A673 (cell line): ENCODE results near the gene AKIRIN1.
"Not testable (repeated sequence)": the region's sequence is repeated elsewhere in the genome, so short reads cannot be mapped to it uniquely, and the experiment has no call there.

ENCODE experiments used
- CTCF ChIP-seq: fragments of 300-800, 200-600 bp; sonication (generic); conservative IDR thresholded peaks from 2 replicates; pipeline ENCODE4 v1.5.1; 2017; ENCODE audit warnings: low read depth, mild to moderate bottlenecking, antibody characterized with exemption, low read length, moderate library complexity, mixed read lengths
- EZH2 ChIP-seq: fragments of 200-600 bp; sonication (generic); IDR thresholded peaks from 2 replicates; pipeline ENCODE4 v1.6.1; 2017; ENCODE audit warnings: borderline replicate concordance, low read depth, mild to moderate bottlenecking, mixed read lengths, antibody characterized with exemption, low read length; ENCODE audit not compliant: poor library complexity, severe bottlenecking

GRCh38 chr1:38973145-38973544 lies 17.9 kb upstream of the AKIRIN1 start:
- not testable (repeated sequence) for TF ChIP-seq CTCF, EZH2
